Measurements from ENCODE around the gene AXIN1.

The AXIN1 gene

GRCh38 chr16:301235-301634 lies 51.3 kb downstream of the AXIN1 start:
- no peak for DNase-seq (ENCODE audit: low read depth)
- Histone ChIP-seq H3K4me1 (ENCODE audit: control insufficient read depth, insufficient read depth, low read length) (no peaks in the 10 kb centered on the region), H3K9me3 (ENCODE audit: control insufficient read depth, low read length) (no peaks in the 10 kb centered on the region), H3K36me3 (ENCODE audit: control insufficient read depth, insufficient read depth, low read length, severe bottlenecking) (peaks cover 24% of the 10 kb centered on the region), H3K27me3 (replicated peaks; ENCODE audit: control insufficient read depth, insufficient read depth, low read length) (no peaks in the 10 kb centered on the region), H3K4me3 (ENCODE audit: low read length) (no peak overlapping the region), H3K9ac (ENCODE audit: low read length) (no peak overlapping the region)

GRCh38 chr16:297832-298231 lies 54.7 kb downstream of the AXIN1 start:
- Histone ChIP-seq H3K4me1 (ENCODE audit: control insufficient read depth, insufficient read depth, low read length) (no peaks in the 10 kb centered on the region), H3K36me3 (ENCODE audit: control insufficient read depth, insufficient read depth, low read length, severe bottlenecking) (peaks cover 19% of the 10 kb centered on the region), H3K4me3 (ENCODE audit: low read length) (no peak overlapping the region), H3K27me3 (replicated peaks; ENCODE audit: control insufficient read depth, insufficient read depth, low read length) (no peaks in the 10 kb centered on the region), H3K9me3 (ENCODE audit: control insufficient read depth, low read length) (no peaks in the 10 kb centered on the region), H3K9ac (ENCODE audit: low read length) (no peak overlapping the region)
- no peak for DNase-seq (ENCODE audit: low read depth)

- Histone ChIP-seq H3K36me3 (ENCODE audit: control insufficient read depth, insufficient read depth, low read length, severe bottlenecking) (peaks cover 19% of the 10 kb centered on the region), H3K9ac (ENCODE audit: low read length) (no peak overlapping the region)
Measured at GRCh38 chr16:296806-297510, 55.6 kb downstream of the AXIN1 start.

GRCh38 chr16:296276-296675 lies 56.2 kb downstream of the AXIN1 start:
- H3K4me3 ChIP-seq (ENCODE audit: low read length), result no peak overlapping the region
- no peak for DNase-seq (ENCODE audit: low read depth)
- H3K36me3 ChIP-seq (ENCODE audit: control insufficient read depth, insufficient read depth, low read length, severe bottlenecking), result peaks cover 12% of the 10 kb centered on the region
- no peaks in the 10 kb centered on the region for H3K4me1 ChIP-seq (ENCODE audit: control insufficient read depth, insufficient read depth, low read length)
- H3K9me3 ChIP-seq (ENCODE audit: control insufficient read depth, low read length), result no peaks in the 10 kb centered on the region
- no peak overlapping the region for H3K9ac ChIP-seq (ENCODE audit: low read length)
- no peaks in the 10 kb centered on the region for H3K27me3 ChIP-seq (replicated peaks; ENCODE audit: control insufficient read depth, insufficient read depth, low read length)

More at GRCh38 chr16:296806-297510, 55.6 kb downstream of the AXIN1 start:
- no peak for DNase-seq (ENCODE audit: low read depth)
- Histone ChIP-seq H3K4me1 (ENCODE audit: control insufficient read depth, insufficient read depth, low read length) (no peaks in the 10 kb centered on the region), H3K27me3 (replicated peaks; ENCODE audit: control insufficient read depth, insufficient read depth, low read length) (no peaks in the 10 kb centered on the region), H3K4me3 (ENCODE audit: low read length) (no peak overlapping the region), H3K9me3 (ENCODE audit: control insufficient read depth, low read length) (no peaks in the 10 kb centered on the region)

GRCh38 chr16:293043-293775 lies 59.3 kb downstream of the AXIN1 start:
- Histone ChIP-seq H3K27me3 (replicated peaks; ENCODE audit: control insufficient read depth, insufficient read depth, low read length) (no peaks in the 10 kb centered on the region), H3K4me1 (ENCODE audit: control insufficient read depth, insufficient read depth, low read length) (no peaks in the 10 kb centered on the region), H3K9ac (ENCODE audit: low read length) (no peak overlapping the region), H3K4me3 (ENCODE audit: low read length) (no peak overlapping the region), H3K36me3 (ENCODE audit: control insufficient read depth, insufficient read depth, low read length, severe bottlenecking) (peaks cover 32% of the 10 kb centered on the region), H3K9me3 (ENCODE audit: control insufficient read depth, low read length) (no peaks in the 10 kb centered on the region)
- DNase-seq (ENCODE audit: low read depth), result no peak

- H3K9me3 ChIP-seq (ENCODE audit: control insufficient read depth, low read length), result no peaks in the 10 kb centered on the region
- no peaks in the 10 kb centered on the region for H3K4me1 ChIP-seq (ENCODE audit: control insufficient read depth, insufficient read depth, low read length)
- H3K9ac ChIP-seq (ENCODE audit: low read length), result no peak overlapping the region
- DNase-seq (ENCODE audit: low read depth), result no peak
- H3K36me3 ChIP-seq (ENCODE audit: control insufficient read depth, insufficient read depth, low read length, severe bottlenecking), result peaks cover 32% of the 10 kb centered on the region
- no peaks in the 10 kb centered on the region for H3K27me3 ChIP-seq (replicated peaks; ENCODE audit: control insufficient read depth, insufficient read depth, low read length)
- H3K4me3 ChIP-seq (ENCODE audit: low read length), result no peak overlapping the region
Measured at GRCh38 chr16:291539-291938, 61.0 kb downstream of the AXIN1 start.

- H3K4me3 ChIP-seq (ENCODE audit: low read length), result no peak overlapping the region
- no peaks in the 10 kb centered on the region for H3K4me1 ChIP-seq (ENCODE audit: control insufficient read depth, insufficient read depth, low read length)
- H3K36me3 ChIP-seq (ENCODE audit: control insufficient read depth, insufficient read depth, low read length, severe bottlenecking), result peaks cover 32% of the 10 kb centered on the region
- H3K9me3 ChIP-seq (ENCODE audit: control insufficient read depth, low read length), result no peaks in the 10 kb centered on the region
- no peak overlapping the region for H3K9ac ChIP-seq (ENCODE audit: low read length)
- H3K27me3 ChIP-seq (replicated peaks; ENCODE audit: control insufficient read depth, insufficient read depth, low read length), result no peaks in the 10 kb centered on the region
- DNase-seq (ENCODE audit: low read depth), result no peak
Measured at GRCh38 chr16:290681-291405, 61.7 kb downstream of the AXIN1 start.

- no peaks in the 10 kb centered on the region for H3K4me1 ChIP-seq (ENCODE audit: control insufficient read depth, insufficient read depth, low read length)
- no peak overlapping the region for H3K9ac ChIP-seq (ENCODE audit: low read length)
- H3K4me3 ChIP-seq (ENCODE audit: low read length), result no peak overlapping the region
- no peaks in the 10 kb centered on the region for H3K27me3 ChIP-seq (replicated peaks; ENCODE audit: control insufficient read depth, insufficient read depth, low read length)
- DNase-seq (ENCODE audit: low read depth), result no peak
- peaks cover 32% of the 10 kb centered on the region for H3K36me3 ChIP-seq (ENCODE audit: control insufficient read depth, insufficient read depth, low read length, severe bottlenecking)
- no peaks in the 10 kb centered on the region for H3K9me3 ChIP-seq (ENCODE audit: control insufficient read depth, low read length)
Measured at GRCh38 chr16:290015-290680, 62.4 kb downstream of the AXIN1 start.

GRCh38 chr16:289395-289997 lies 63.0 kb downstream of the AXIN1 start:
- no peak overlapping the region for H3K4me3 ChIP-seq (ENCODE audit: low read length)
- H3K4me1 ChIP-seq (ENCODE audit: control insufficient read depth, insufficient read depth, low read length), result no peaks in the 10 kb centered on the region
- H3K27me3 ChIP-seq (replicated peaks; ENCODE audit: control insufficient read depth, insufficient read depth, low read length), result no peaks in the 10 kb centered on the region
- no peaks in the 10 kb centered on the region for H3K9me3 ChIP-seq (ENCODE audit: control insufficient read depth, low read length)
- no peak for DNase-seq (ENCODE audit: low read depth)
- no peak overlapping the region for H3K9ac ChIP-seq (ENCODE audit: low read length)
- peaks cover 32% of the 10 kb centered on the region for H3K36me3 ChIP-seq (ENCODE audit: control insufficient read depth, insufficient read depth, low read length, severe bottlenecking)

GRCh38 chr16:287981-288920 lies 64.3 kb downstream of the AXIN1 start:
- peaks cover 32% of the 10 kb centered on the region for H3K36me3 ChIP-seq (ENCODE audit: control insufficient read depth, insufficient read depth, low read length, severe bottlenecking)
- DNase-seq (ENCODE audit: low read depth), result no peak

More at GRCh38 chr16:287981-288920, 64.3 kb downstream of the AXIN1 start:
- H3K27me3 ChIP-seq (replicated peaks; ENCODE audit: control insufficient read depth, insufficient read depth, low read length), result no peaks in the 10 kb centered on the region
- H3K4me3 ChIP-seq (ENCODE audit: low read length), result no peak overlapping the region
- no peaks in the 10 kb centered on the region for H3K9me3 ChIP-seq (ENCODE audit: control insufficient read depth, low read length)
- no peak overlapping the region for H3K9ac ChIP-seq (ENCODE audit: low read length)
- no peaks in the 10 kb centered on the region for H3K4me1 ChIP-seq (ENCODE audit: control insufficient read depth, insufficient read depth, low read length)
